HG02678 (cell line): ENCODE results near the gene TMEM128.
"Not testable (repeated sequence)": the region's sequence is repeated elsewhere in the genome, so short reads cannot be mapped to it uniquely, and the experiment has no call there.

Experiments used
- ATAC-seq: cut with Tn5 transposase; IDR thresholded peaks from one replicate; pipeline ENCODE4 v1.9.1; 2021; ENCODE audit warnings: mild to moderate bottlenecking, moderate library complexity; ENCODE audit not compliant: unreplicated experiment

The TMEM128 gene

GRCh38 chr4:4200624-4201023 is 47.4 kb downstream of the TMEM128 start:
- no peak for ATAC-seq

- ATAC-seq: no peak
Measured at GRCh38 chr4:4195354-4195753, 52.7 kb downstream of the TMEM128 start.

GRCh38 chr4:4188557-4188956 is 59.5 kb downstream of the TMEM128 start:
- not testable (repeated sequence) for ATAC-seq
